Measurements from ENCODE around the gene HOXA10. TPM values are rescaled to one million over a fixed set of nuclear protein-coding genes. Genes with fewer than 3 reads are reported as not detected.

Gene HOXA10
- polyA plus RNA-seq, 1 donor from 2014 or later, result 0.70 TPM

- Mint-ChIP-seq H3K9me3 (no peaks in the 10 kb centered on the region), H3K27me3 (peaks cover 33% of the 10 kb centered on the region), H3K27ac (peak overlapping the region in 1 of 3 donors; percentile 86), H3K4me1 (peaks cover 2 to 5% (median 4%) of the 10 kb centered on the region in 3 donors), H3K4me3 (peak overlapping the region in 1 of 4 donors; percentile 75), H3K36me3 (no peaks in the 10 kb centered on the region)
Observed at GRCh38 chr7:27132214-27132613, 41.9 kb downstream of the HOXA10 start.

GRCh38 chr7:27131390-27131819 is 42.7 kb downstream of the HOXA10 start:
- Mint-ChIP-seq H3K4me3 (peak overlapping the region; percentile 75 to 87 (median 76)), H3K4me1 (peaks cover 2 to 5% (median 4%) of the 10 kb centered on the region in 3 donors), H3K27me3 (peaks cover 33% of the 10 kb centered on the region), H3K27ac (peak overlapping the region in 2 of 3 donors; percentile 68 to 86), H3K9me3 (no peaks in the 10 kb centered on the region), H3K36me3 (no peaks in the 10 kb centered on the region)

GRCh38 chr7:27130540-27131389 is 43.4 kb downstream of the HOXA10 start, which contains the start of gene HOXA4:
Gene HOXA4 (minus strand): TSS chr7:27130757. CDS start chr7:27130733, 24 bp downstream.
- Mint-ChIP-seq H3K27ac (peak within 1 kb of the TSS in 2 of 3 donors; percentile 68 to 86), H3K4me3 (peak within 1 kb of the TSS; percentile 75 to 87 (median 76))

GRCh38 chr7:27129729-27130539 is 44.2 kb downstream of the HOXA10 start:
- peaks cover 1 to 4% (median 2%) of the 10 kb centered on the region in 3 donors for H3K4me1 Mint-ChIP-seq
- H3K9me3 Mint-ChIP-seq, result no peaks in the 10 kb centered on the region
- peak overlapping the region; percentile 24 to 45 (median 38) for H3K4me3 Mint-ChIP-seq
- H3K27ac Mint-ChIP-seq, result peak overlapping the region in 1 of 3 donors; percentile 56
- H3K36me3 Mint-ChIP-seq, result no peaks in the 10 kb centered on the region
- H3K27me3 Mint-ChIP-seq, result peaks cover 24% of the 10 kb centered on the region

More at GRCh38 chr7:27130540-27131389, 43.4 kb downstream of the HOXA10 start, which contains the start of gene HOXA4:
- peaks cover 28% of the 10 kb centered on the region for H3K27me3 Mint-ChIP-seq
- no peaks in the 10 kb centered on the region for H3K36me3 Mint-ChIP-seq
- peaks cover 2 to 5% (median 4%) of the 10 kb centered on the region in 3 donors for H3K4me1 Mint-ChIP-seq
- no peaks in the 10 kb centered on the region for H3K9me3 Mint-ChIP-seq

- Mint-ChIP-seq H3K4me3 (peak overlapping the region in 3 of 4 donors; percentile 35 to 72 (median 45)), H3K4me1 (peaks cover 0 to 4% (median 2%) of the 10 kb centered on the region in 3 donors), H3K27me3 (peaks cover 23% of the 10 kb centered on the region), H3K9me3 (no peaks in the 10 kb centered on the region), H3K27ac (peak overlapping the region in 1 of 3 donors; percentile 56), H3K36me3 (no peaks in the 10 kb centered on the region)
Observed at GRCh38 chr7:27128776-27129728, 45.1 kb downstream of the HOXA10 start.

GRCh38 chr7:27128034-27128433 is 46.1 kb downstream of the HOXA10 start:
- H3K27me3 Mint-ChIP-seq, result peaks cover 19% of the 10 kb centered on the region
- H3K4me1 Mint-ChIP-seq, result peaks cover 0 to 4% (median 2%) of the 10 kb centered on the region in 3 donors
- no peaks in the 10 kb centered on the region for H3K36me3 Mint-ChIP-seq
- H3K4me3 Mint-ChIP-seq, result peak overlapping the region in 1 of 4 donors; percentile 45
- no peaks in the 10 kb centered on the region for H3K9me3 Mint-ChIP-seq
- H3K27ac Mint-ChIP-seq, result peak overlapping the region in 1 of 3 donors; percentile 6

GRCh38 chr7:27126596-27127327 is 47.4 kb downstream of the HOXA10 start:
- H3K4me1 Mint-ChIP-seq, result peaks cover 0 to 4% (median 2%) of the 10 kb centered on the region in 3 donors
- no peaks in the 10 kb centered on the region for H3K9me3 Mint-ChIP-seq
- H3K4me3 Mint-ChIP-seq, result peak overlapping the region in 1 of 4 donors; percentile 76
- H3K27me3 Mint-ChIP-seq, result peaks cover 13% of the 10 kb centered on the region
- peaks cover under 1% of the 10 kb centered on the region for H3K36me3 Mint-ChIP-seq
- peak overlapping the region in 1 of 3 donors; percentile 14 for H3K27ac Mint-ChIP-seq

- Mint-ChIP-seq H3K4me1 (peaks cover 0 to 4% (median 0%) of the 10 kb centered on the region in 3 donors), H3K4me3 (no peak overlapping the region), H3K27me3 (peaks cover 13% of the 10 kb centered on the region), H3K9me3 (no peaks in the 10 kb centered on the region), H3K36me3 (peaks cover 2% of the 10 kb centered on the region), H3K27ac (no peak overlapping the region)
Observed at GRCh38 chr7:27125986-27126394, 48.1 kb downstream of the HOXA10 start.

- Mint-ChIP-seq H3K27ac (no peak overlapping the region), H3K36me3 (peaks cover 2% of the 10 kb centered on the region), H3K27me3 (peaks cover 13% of the 10 kb centered on the region), H3K4me3 (no peak overlapping the region), H3K4me1 (peaks cover 0 to 4% (median 0%) of the 10 kb centered on the region in 3 donors), H3K9me3 (no peaks in the 10 kb centered on the region)
Observed at GRCh38 chr7:27124902-27125689, 49.0 kb downstream of the HOXA10 start.

- peaks cover 0 to 4% (median 0%) of the 10 kb centered on the region in 3 donors for H3K4me1 Mint-ChIP-seq
- H3K27me3 Mint-ChIP-seq, result peaks cover 13% of the 10 kb centered on the region
- no peaks in the 10 kb centered on the region for H3K9me3 Mint-ChIP-seq
- H3K36me3 Mint-ChIP-seq, result peaks cover 2% of the 10 kb centered on the region
- no peak overlapping the region for H3K27ac Mint-ChIP-seq
- H3K4me3 Mint-ChIP-seq, result no peak overlapping the region
Observed at GRCh38 chr7:27124096-27124901, 49.8 kb downstream of the HOXA10 start.

GRCh38 chr7:27123477-27124053 is 50.6 kb downstream of the HOXA10 start:
- H3K9me3 Mint-ChIP-seq, result no peaks in the 10 kb centered on the region
- H3K36me3 Mint-ChIP-seq, result peaks cover 2% of the 10 kb centered on the region
- no peaks in the 10 kb centered on the region for H3K4me1 Mint-ChIP-seq
- H3K4me3 Mint-ChIP-seq, result no peak overlapping the region
- H3K27me3 Mint-ChIP-seq, result peaks cover 13% of the 10 kb centered on the region
- H3K27ac Mint-ChIP-seq, result no peak overlapping the region

GRCh38 chr7:27123007-27123476 is 51.1 kb downstream of the HOXA10 start:
- no peak overlapping the region for H3K27ac Mint-ChIP-seq
- no peaks in the 10 kb centered on the region for H3K4me1 Mint-ChIP-seq
- H3K9me3 Mint-ChIP-seq, result no peaks in the 10 kb centered on the region
- peaks cover 2% of the 10 kb centered on the region for H3K36me3 Mint-ChIP-seq
- peaks cover 13% of the 10 kb centered on the region for H3K27me3 Mint-ChIP-seq
- no peak overlapping the region for H3K4me3 Mint-ChIP-seq

Measured in IgD-negative memory B cell (primary cell).